BE2C (cell line): ENCODE measurements around the gene UNC5CL.

Source experiments
- DNase-seq: peaks from one replicate; pipeline ENCODE4 v3.0.0-alpha.2; 2020
- H3K27me3 ChIP-seq: fragments of 250-450 bp; sonication (Bioruptor Pico); 2 replicates; pipeline ENCODE4 v1.5.1; 2020; ENCODE audit warnings: mild to moderate bottlenecking
- H3K36me3 ChIP-seq: fragments of 250-450 bp; sonication (Bioruptor Pico); 2 replicates; pipeline ENCODE4 v1.5.1; 2020; ENCODE audit warnings: mild to moderate bottlenecking
- H3K4me1 ChIP-seq: fragments of 250-450 bp; sonication (Bioruptor Pico); 2 replicates; pipeline ENCODE4 v1.5.1; 2020
- H3K4me3 ChIP-seq: 2 replicates; pipeline ENCODE4 v1.5.1; 2011; ENCODE audit warnings: low read depth, low read length
- H3K9me3 ChIP-seq: fragments of 250-450 bp; sonication (Bioruptor Pico); 2 replicates; pipeline ENCODE4 v1.5.1; 2020
- TF ChIP-seq, protein P1 (sequence below): IDR thresholded peaks from 2 replicates; pipeline ENCODE4 v1.5.1; 2012; ENCODE audit warnings: mild to moderate bottlenecking, low read depth, low read length

The UNC5CL gene

DNA sequence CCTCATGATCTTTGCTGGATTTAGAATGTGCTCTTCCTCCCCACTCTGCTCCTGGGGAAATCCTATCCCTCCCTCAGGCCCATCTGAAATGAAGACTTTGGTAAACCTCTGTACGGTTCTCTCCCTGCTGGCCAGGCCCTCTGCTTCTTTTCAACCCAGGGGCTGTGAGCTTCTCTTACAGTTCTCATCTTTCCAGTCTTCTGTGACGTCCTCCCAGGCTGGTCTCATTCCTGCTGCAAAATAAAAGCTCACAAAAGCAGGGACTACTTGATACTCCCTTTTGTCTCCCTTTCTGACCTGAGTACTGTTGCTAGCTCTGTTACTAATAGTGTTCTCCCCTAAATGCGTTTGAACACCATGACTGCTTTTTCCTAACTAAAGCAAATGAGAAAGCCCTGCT, 46.3 kb downstream of the UNC5CL start:
- Histone ChIP-seq H3K4me1 (no peaks in the 10 kb centered on the region), H3K9me3 (no peaks in the 10 kb centered on the region), H3K4me3 (no peak overlapping the region), H3K36me3 (no peaks in the 10 kb centered on the region), H3K27me3 (peaks cover 4% of the 10 kb centered on the region; the same call in 1 of the 2 replicates)
- TF ChIP-seq, protein P1, sequence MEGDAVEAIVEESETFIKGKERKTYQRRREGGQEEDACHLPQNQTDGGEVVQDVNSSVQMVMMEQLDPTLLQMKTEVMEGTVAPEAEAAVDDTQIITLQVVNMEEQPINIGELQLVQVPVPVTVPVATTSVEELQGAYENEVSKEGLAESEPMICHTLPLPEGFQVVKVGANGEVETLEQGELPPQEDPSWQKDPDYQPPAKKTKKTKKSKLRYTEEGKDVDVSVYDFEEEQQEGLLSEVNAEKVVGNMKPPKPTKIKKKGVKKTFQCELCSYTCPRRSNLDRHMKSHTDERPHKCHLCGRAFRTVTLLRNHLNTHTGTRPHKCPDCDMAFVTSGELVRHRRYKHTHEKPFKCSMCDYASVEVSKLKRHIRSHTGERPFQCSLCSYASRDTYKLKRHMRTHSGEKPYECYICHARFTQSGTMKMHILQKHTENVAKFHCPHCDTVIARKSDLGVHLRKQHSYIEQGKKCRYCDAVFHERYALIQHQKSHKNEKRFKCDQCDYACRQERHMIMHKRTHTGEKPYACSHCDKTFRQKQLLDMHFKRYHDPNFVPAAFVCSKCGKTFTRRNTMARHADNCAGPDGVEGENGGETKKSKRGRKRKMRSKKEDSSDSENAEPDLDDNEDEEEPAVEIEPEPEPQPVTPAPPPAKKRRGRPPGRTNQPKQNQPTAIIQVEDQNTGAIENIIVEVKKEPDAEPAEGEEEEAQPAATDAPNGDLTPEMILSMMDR: no peak
- no peak for DNase-seq

DNA sequence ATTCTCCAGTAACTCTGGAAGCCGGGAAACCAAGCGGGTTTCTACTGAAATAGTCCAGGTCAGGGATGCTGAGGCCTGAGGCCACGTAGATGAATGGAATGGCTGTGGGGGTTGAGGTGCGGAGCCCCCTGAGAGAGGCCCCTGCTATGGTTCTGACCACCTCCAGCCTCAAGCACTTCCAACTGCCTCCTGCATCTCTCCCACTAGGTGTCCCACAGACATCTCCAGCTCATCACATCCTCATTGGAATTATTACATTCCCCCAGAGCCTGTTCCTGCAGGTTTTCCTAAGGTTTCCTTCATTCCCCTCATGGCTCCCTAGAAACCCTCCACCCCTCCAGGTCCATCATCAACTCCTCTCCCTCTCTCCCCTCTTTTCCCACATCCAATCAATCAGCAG, 48.7 kb downstream of the UNC5CL start:
- no peak for DNase-seq
- TF ChIP-seq, protein P1: peak; percentile 28; the same call in 1 of the 2 replicates
- Histone ChIP-seq H3K4me1 (no peaks in the 10 kb centered on the region), H3K27me3 (peaks cover 4% of the 10 kb centered on the region; the same call in 1 of the 2 replicates), H3K36me3 (no peaks in the 10 kb centered on the region), H3K9me3 (no peaks in the 10 kb centered on the region), H3K4me3 (no peak overlapping the region)

DNA sequence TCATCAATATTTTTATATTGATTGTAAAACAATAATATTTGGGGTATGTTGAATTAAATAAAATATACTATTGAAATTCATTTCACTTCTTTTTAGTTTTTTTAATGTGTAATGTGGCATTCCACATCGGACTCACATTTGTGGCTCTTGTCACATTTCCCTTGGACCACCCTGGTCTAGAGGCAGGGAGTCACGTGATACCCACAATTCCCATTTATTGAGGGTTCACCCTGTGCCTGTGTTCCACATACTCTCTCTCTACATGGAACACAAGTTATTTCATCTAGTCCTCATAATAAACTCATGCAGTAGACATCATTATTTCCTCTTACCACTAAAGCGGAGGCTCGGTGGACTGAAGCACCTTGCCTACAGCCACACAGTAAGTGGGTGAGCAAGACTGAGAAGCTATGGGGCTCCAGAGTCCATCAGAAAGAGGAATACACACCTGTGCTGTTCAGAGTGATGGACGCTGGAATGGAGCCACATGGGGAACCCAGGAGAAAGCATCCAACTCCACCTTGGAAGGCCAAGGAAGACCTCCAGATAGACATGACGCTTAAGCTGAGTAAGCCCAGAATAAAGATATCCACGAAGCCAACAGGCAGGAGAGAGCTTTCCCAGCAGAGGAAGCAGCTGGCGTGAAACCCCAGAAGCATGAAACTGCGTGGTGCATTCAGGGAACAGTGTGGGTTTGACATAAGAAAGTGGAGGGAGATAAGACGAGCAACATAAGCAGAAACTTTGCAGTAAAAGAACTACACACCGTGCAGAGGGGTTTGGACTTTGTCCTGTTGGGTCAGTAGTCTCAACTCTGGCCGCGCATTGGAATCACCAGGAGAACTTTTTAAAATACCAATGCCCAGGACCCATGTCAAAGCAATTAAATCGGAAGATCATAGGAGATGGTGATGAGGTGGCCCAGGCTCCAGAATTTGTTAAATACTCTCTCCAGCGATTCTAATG, 49.5 kb downstream of the UNC5CL start:
- DNase-seq: no peak
- Histone ChIP-seq H3K4me1 (no peaks in the 10 kb centered on the region), H3K27me3 (peaks cover 4% of the 10 kb centered on the region; the same call in 1 of the 2 replicates), H3K4me3 (no peak overlapping the region), H3K9me3 (no peaks in the 10 kb centered on the region), H3K36me3 (no peaks in the 10 kb centered on the region)
- TF ChIP-seq, protein P1: no peak

DNA sequence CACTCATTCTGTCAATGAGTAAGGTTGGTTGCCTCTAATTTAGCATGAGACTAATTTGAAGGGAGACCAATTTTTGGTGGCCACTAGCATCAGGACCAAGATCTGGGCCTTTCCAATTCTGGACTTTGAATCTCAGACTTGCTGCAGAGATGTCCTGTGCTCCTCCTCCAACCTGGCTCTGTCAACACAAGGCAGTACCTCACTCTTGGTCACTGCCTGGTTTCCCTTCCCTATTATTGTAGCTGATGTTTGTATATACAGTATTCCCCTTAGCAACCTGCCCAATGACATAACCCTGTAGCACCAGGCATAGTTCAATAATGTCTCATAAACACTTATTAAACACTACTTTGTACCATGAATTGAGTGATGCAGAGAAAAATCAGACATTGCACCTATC, 50.4 kb downstream of the UNC5CL start:
- Histone ChIP-seq H3K4me1 (no peaks in the 10 kb centered on the region), H3K27me3 (peaks cover 4% of the 10 kb centered on the region; the same call in 1 of the 2 replicates), H3K36me3 (no peaks in the 10 kb centered on the region), H3K4me3 (no peak overlapping the region), H3K9me3 (no peaks in the 10 kb centered on the region)
- DNase-seq: no peak
- TF ChIP-seq, protein P1: no peak

DNA sequence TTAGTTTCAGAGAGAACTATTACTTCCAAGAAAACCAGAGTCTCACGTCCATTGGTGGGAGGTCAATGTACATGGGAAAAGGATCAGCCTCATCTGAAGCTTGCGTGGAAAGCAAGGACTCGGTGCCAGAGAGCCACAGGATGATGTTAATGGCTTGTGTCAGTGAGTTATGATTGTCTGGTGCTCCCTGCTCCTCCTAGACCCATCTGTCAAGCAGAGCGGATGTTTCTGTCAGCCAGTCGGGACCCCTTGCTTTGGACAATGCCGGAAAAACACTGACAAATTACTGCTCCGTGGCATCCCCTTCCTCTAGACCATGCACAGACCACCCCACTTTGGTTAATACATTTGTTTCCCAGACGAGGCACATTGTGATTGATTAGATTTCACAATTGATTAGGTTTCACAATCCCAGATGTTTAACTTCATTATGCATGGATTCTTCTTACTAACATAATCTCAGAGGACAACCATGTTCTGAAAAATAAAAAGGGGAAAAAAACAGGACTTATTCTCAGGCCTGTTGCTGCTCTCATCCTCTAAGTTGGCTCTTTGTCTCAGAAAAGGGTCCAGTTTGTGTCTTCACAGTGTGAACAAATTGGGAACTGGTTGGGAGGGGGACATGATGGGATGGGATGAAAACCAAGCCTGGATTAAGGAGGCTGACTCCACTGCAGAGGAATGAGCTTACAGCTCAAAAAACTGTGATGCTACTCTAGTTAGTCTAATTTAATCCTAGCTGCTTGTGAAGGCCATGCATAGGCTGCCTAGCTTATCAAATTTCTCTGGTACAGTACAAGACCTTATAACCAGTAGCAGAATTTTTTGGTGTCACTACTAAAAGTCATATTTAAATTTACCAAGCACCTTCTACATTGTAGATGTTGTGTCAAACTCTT, 51.9 kb downstream of the UNC5CL start:
- H3K36me3 ChIP-seq: no peaks in the 10 kb centered on the region
- no peak overlapping the region for H3K4me3 ChIP-seq
- 0 out of 2 replicates have a peak, but pooled peaks cover 4% of the 10 kb centered on the region for H3K27me3 ChIP-seq
- DNase-seq: no peak
- H3K9me3 ChIP-seq: no peaks in the 10 kb centered on the region
- TF ChIP-seq, protein P1: no peak
- no peaks in the 10 kb centered on the region for H3K4me1 ChIP-seq
